IPS DF 19.7 (cell line): ENCODE measurements around the gene CYP26B1.

ENCODE experiments used
- DNase-seq: peaks from one replicate; pipeline ENCODE4 v3.0.0-alpha.2; 2013; ENCODE audit warnings: low read depth, low spot score

Gene CYP26B1, protein sequence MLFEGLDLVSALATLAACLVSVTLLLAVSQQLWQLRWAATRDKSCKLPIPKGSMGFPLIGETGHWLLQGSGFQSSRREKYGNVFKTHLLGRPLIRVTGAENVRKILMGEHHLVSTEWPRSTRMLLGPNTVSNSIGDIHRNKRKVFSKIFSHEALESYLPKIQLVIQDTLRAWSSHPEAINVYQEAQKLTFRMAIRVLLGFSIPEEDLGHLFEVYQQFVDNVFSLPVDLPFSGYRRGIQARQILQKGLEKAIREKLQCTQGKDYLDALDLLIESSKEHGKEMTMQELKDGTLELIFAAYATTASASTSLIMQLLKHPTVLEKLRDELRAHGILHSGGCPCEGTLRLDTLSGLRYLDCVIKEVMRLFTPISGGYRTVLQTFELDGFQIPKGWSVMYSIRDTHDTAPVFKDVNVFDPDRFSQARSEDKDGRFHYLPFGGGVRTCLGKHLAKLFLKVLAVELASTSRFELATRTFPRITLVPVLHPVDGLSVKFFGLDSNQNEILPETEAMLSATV

DNA sequence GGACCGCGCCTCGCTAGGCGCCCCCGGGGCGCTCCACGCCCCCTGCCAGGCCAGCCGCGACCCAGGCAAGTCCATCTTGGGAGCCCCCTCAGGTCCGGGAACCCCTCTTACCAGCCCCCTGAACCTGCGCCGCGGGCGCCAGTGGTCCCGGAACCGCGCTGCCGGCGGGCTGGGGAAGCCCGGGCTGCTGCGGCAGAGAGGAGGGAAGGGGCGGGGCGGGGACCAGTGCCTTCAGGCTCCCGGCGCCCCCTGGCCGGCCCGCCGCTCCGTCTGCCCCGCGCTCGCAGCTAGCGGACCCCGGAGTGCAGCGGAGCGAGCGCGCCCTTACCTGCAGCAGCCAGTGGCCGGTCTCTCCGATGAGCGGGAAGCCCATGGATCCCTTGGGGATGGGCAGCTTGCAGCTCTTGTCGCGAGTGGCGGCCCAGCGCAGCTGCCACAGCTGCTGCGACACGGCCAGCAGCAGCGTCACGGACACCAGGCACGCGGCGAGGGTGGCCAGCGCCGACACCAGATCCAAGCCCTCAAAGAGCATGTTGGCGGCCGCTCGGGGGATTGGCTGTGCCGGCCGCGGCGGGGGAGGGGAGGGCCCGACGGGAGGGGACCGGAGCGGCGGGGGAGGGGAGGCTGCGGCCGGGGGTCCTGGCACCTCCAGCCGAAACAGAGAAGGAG lies at the start of gene CYP26B1:
CYP26B1 (minus strand) TSS at position 560 of the 669 bp plus-strand sequence; CDS start at position 532, 28 bp downstream.
- no peak for DNase-seq

DNA sequence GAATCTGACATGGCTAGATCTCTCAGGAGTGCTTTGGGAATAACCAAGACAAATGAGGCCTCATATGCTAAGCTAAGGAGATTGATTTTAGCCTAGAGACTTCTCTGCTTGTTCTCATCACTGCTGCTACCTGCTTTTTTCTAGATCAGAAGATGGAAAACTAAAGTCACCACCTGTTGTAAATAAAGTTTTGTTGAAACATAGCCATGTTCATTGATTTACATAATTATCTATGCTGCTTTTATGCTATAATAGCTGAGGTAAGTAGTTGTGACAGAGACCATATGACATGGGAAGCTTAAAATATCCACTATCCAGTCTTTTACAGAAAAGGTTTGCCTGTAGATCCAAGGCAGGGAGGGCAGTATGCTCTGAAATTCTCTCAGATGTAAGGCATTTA lies 46.1 kb upstream of the CYP26B1 start:
- no peak for DNase-seq

DNA sequence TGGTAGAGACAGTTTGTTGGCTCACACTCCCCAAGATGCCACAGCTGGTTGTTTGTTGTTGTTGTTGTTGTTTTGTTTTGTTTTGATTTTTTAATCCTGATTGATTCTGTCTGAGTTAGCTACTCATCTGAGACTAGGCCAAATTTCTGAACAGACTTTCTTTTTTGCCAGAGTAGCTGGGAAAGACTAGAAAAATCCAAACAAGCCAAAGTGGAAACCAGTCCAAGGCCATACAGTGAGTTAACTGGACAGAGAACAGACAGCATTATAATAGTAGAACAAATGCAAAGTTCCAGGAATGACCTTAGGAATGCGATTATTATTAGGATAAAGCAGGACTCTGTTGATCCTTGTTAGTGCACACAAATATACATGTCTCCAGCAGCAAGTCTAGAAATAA lies 43.8 kb upstream of the CYP26B1 start:
- DNase-seq = no peak

DNA sequence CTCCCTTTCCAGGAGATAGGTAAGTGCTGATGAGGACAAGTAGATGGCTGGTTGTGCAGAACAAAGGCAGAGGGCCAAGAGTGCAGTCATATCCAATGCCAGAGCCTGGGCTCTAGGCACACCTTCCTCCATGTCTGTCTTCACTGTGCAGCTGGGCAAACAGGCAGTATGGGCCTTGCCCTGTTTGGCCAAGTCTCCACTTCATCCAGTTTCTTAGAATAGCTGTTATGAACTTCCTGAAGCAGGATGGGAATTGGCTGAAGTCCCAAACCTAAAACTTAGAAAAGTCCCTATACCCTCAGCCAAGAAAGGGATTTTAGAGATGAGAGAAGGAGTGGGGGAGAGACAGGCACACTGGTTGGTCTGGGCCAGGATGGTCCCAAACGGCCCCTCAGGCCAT lies 37.5 kb upstream of the CYP26B1 start:
- DNase-seq = no peak

DNA sequence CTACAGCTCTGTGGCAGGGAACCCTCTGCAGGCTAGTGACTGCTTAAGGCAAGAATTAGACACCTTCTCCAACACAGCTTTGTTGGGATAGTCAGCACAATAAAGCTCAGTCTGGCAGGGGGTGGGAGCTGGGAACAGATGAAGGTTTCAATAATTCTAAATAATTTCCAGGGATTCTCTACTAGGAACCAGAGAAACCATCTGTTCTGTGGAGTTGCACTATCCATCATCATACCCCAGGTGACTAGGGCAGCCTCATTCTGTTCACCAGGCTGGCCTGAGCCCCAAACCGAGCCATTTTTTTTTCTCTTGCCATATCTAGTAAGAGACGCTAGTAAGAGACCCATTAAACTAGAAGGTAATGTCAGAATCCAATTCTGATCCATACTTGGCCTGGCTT lies 35.8 kb upstream of the CYP26B1 start:
- no peak for DNase-seq

DNA sequence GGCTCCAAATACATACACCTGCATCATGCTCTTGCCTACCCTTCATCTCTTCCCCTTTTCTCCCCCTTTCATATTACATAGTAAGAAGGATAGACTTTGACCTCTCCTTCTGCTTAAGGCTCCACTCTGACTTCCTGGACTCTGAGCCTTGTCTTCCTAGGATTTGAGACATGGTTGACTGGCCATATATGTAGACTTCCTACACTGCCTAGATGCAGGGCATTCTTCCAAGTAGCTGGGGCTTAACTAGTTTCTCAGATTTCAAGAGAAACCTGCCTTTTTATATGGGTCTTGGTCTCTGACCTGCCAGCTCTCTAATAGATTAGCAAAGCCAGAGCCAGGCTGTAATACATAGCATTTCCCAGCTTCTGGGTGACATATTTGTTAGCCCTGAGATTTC lies 35.4 kb upstream of the CYP26B1 start:
- no peak for DNase-seq

DNA sequence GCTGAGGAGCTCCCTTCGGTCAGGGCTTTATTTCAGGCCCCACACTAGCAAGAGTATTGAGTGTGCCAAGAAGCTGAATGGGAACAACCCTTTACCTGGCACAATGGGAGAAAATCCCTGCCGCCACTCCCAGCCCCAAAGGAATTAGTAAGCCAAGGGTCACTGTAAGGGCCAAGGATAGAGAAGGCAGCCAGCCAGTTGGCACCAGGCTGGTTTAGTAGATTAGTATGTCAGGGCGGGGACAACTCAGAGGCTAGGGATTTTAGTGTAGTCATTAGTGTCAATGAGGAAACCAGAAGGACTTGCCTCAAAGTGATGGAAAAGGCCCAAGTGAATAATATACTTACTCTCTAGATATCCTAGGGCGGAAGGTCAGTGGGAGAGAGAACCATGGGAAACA lies 34.9 kb upstream of the CYP26B1 start:
- DNase-seq = no peak

DNA sequence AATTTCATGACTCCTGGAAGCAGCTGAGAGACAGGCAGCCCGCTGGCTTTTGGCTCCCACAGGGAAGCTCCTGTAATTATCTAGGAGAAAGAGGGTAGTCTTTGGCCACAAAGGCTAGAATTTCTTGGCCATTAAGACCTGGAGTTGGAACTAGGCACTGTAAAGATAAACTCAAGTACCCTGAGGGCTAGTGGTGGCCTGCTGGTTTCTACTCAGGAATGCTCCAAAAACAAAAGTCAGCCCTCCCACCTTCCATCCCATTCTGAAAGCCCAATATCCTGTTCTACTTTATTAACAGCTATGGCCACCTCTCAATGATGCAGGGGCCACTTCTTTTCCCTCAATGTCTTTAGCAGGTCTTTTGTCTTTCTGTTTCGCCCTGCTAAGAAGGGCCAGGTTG lies 34.0 kb upstream of the CYP26B1 start:
- DNase-seq = no peak

DNA sequence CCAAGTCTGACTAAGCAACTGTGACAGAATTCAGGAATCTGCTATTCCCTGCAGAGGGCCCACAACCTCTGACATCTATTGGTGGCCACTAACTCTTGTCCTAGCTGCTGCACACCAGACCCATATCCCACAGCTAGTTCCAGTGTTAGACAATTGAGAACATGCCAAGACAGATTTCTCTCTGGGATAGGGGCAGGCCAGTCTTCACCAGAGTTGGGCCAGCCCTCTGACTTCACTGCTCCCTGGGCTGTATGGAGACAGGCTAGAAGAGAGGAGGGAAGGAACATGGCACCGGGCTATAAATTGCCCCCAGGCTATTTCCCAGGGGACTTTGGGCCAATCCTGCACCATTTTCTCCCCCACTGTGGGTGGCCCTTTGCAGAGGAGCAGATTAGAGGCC lies 32.7 kb upstream of the CYP26B1 start:
- DNase-seq = no peak

DNA sequence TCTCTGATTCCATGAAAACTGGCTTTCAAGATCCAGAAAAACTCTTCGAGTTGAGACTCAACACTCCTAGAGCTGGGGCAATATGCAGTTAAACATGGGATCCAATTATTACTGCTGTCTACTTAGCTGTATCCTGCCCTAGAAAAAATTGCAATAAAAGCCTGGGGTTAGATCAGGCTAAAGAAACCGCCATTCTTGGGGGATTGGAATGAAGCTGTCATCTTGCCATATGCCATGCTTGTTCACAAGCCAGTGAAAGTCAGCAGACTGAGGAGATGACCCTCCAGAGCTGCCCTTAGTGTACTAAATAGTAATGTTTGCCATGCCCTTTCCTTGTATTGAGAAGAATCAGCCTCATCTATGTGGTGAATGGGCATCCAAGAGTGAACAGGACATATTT lies 30.9 kb upstream of the CYP26B1 start:
- no peak for DNase-seq

DNA sequence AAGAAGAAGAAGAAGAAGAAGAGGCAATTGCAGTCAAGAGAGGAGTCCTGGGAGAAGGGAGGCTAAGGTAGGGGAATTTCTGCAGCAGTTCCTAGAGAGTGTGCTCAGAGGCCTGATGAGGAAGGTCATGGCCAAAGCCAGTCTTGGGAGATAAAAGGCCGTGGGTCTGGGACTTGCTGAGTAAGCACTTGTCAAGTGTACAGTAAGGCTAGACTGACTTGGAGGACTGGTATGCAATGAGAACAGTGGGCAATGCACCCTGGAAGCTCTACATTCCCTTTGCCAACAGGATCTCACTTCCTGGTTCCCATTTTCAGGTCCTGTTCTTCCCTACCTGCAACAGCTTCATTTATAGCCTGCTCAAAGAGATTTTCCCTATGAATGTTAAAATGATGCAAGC lies 28.6 kb upstream of the CYP26B1 start:
- no peak for DNase-seq

DNA sequence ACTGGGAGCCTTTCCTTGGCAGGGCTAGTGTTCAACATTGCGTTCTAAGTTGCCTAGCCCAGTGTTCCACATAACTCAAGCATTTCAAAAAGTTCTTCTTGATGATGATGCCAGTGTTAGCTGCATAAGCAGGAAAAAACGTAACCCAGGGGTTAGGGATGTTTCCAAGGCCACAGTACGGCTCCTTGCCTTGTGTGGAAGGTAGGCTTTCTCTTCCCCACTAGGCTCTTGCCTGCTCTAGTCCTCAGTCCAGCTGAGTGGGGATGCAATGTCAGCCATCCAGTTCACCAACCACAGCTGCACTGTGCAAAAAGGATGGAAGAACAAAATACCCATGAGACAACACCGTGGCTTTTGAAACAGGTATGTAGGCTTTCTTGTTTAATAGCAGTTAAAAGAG lies 28.0 kb upstream of the CYP26B1 start:
- no peak for DNase-seq

DNA sequence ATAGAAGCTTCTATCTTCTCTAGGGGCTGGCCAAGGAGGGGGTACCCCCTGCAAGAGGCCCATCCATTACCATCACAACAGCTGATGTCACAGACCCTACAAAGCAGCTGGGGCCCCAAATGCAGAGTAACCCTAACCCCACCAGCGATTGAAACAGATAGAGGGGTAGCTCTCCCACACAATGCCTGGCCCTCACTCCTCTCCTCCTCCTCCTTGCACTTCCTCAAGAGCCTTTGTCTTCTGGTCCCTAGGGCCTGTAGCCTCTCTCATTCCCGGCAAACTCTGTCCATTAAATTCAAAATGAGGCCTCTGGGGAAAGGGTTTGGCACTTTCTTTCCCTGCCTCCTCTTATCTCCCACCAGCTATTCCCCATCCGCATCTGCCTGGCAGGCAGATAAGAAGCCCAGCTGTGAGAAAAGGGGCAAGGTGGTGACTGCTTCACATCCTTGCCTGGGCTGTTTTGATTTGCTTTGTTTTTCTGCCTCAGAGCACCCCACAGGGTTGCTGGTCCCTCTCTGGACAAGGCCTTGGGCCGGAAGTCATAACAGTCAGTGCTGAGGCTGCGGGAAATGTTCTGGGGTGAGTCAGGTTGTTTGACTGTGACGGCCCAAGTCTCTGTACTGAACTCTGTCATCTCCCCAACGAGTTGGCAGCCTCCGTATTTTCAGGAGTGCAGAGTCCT lies 26.1 kb upstream of the CYP26B1 start:
- DNase-seq = no peak

DNA sequence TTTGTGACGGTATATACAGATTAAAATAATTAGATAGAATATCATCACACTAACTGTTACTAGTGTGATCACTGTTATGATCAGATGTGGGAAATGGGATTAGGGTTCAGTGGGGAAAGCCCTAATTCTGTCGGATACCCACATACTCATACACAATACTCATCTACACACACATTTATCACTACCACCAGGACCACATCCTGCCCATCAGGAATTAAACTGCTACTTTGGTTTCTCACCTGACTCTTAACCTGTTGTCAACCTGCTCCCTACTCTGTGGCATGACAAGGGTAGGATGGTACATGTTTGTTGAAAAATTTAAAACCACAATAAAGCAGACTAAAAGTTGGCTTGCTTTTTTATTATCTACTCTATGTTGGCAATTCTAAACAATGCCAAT lies 24.8 kb upstream of the CYP26B1 start:
- no peak for DNase-seq

DNA sequence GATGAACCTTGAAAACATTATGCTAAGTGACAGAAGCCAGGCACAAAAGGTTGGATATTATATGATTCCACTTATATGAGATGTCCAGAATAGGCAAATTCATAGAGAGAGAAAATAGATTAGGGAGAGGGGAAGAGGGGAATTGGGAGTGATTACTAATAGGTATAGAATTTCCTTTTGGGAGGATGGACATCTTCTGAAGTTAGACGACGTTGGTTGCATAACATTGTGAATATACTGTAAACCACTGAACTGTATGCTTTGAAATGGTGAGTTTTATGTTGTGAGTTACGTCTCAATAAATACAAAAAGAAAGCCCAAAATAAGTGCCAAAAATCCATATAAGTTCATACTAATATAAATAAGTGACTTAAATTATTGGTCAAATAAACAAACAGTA lies 18.6 kb upstream of the CYP26B1 start:
- no peak for DNase-seq

DNA sequence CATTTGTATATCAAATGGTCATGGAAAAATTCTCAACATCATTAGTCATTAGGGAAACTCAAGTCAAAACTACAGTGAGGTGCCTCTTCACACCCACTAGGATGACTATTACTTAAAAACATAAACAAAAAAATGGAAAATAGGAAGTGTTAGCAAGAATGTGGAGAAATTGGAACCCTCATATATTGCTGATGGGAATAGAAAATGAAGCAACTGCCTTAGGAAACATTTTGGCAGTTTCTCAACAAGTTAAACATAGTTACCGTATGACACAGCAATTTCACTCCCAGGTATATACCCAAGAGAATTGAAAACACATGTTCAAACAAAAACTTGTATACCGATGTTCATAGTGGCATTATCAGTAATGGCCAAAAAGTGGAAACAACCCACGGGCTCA lies 18.1 kb upstream of the CYP26B1 start:
- no peak for DNase-seq

DNA sequence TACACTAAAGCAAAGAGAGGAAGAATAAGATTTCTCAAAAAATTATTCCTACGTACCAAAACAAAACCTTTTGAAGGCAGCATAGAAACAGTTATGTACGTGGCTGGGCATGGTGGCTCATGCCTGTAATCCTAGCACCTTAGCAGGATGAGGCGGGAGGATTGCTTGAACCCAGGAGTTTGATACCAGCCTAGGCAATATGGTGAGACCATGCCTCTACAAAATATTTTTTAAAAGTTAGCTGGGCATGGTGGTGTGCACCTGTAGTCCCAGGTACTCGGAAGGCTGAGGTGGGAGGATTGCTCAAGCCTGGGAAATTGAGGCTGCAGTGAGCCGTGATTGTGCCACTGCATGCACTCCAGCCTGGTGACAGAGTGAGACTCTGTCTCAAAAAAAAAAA lies 14.9 kb upstream of the CYP26B1 start:
- DNase-seq = no peak

DNA sequence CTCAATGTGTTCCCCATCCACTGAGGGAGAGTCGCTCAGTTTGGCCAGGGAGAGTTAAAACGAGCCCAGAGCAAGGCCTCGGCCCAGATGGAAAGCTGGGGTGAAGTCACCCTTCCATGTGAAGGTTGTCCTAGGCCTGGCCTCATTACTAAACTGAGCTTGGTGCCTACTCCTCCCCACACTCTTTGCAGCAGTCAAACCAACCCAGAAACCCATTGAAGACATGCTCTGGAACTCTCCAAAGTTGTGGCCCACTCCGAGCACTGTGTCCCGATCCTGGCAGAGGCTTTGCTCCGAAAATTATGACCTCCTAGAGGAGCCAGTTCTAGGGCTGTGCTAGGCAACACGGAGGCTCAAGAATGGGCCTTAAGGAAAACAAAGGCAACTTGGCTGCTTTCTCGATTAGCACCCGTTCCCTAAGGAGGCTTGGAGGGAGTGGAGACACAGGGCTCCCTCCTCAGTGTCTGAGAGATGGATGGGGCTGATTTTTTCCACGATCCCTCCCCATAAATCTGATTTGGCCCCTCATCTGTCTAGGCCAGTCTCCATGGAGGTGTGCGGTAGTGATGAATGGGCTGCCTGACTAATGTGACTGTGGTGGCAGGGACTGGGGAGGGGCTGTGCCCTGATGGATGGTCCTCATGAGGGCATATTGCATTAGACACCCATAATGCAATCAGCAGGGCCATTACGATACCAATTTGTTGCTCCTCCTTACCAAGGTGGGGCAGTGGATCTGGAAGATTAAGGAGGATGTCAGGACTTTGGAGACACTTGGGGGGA lies 11.7 kb upstream of the CYP26B1 start:
- no peak for DNase-seq

DNA sequence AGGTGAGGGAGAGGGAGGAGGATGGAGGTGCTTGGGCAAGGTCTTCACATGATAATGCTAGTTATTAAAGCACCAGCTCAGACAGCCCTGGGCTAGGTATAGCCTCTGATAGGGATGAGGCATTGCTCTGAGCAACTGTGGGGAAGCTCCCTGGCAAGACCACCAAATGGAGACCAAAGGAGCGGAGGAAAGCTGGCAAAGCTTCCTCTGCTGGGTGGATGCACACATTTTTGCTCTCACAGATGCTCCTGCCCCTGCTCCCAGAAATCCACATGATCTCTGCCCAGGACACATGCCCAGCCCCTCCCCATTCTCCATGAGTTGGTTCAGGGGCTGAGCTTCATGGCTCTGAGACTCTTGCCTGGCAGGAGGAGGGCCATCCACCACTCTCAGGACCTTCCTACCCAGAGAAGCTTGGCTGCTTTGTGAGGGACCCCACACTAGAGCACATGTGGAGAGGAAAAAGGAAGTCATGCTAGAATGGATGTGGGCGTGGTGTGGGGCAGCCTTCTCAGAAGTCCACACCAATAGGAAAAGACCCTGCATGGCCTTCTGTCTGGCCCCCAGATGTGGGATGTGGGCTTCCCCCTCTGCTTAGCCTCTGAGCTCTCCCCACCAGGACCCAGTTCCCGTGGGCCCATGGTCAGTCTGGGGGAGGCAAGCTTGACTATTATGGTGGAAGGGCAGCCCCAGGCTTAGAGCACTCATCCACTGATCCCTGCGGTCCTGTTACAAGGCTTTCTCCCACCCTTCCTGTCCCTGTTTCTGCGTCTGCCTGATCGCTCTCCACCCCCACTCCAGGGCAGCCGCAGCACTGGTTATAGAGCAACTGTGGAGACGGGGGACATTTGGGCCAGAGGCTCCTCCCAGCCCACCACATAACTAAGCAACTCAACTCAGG lies 10.5 kb upstream of the CYP26B1 start:
- no peak for DNase-seq

DNA sequence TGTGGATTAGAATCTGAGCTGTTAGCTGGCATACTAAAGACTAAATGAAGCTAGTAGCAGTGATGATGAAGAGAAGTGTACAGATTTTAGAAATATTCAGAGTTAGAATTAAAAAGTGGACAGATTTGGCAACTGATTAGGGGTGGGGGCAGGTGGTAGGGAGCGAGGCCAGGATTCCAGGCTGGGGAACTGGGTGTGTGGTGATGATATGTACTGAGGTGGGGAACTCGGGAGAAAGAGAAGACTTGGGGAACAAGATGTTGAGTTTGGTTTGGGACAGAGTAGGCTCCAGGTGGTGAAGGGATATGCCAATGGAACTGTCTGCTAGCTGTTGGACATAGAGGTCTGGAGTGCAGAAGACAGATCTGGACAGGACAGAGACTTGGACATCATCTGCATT lies 9.2 kb upstream of the CYP26B1 start:
- no peak for DNase-seq

DNA sequence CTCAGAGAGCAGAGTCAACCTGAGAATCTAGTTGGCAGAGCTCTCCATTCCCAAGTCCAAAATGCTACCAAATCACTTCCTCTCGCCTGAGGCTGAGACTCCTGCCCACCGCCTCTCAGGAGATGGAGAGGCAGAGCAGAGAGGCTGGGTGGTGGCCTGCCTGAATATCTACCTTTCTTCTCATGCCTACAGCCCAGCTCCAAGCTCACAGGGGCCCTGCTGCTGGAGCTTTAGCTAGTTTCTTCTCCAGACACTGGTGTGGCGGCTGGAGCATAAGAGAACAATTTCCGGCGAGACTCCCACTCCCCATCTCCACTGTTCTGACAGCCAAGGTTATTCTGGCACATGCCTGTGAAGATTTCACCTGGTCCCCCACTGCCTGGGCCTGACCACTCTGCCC lies 8.1 kb upstream of the CYP26B1 start:
- DNase-seq = no peak
